HepG2 (cell line): Measurements from ENCODE around the gene VEGFA. TPM values are rescaled to one million over a fixed set of nuclear protein-coding genes. Genes with fewer than 3 reads are reported as not detected.

Experiments used
- ATF6 ChIP-seq: sonication (generic); formaldehyde crosslinking; conservative IDR thresholded peaks from 2 replicates; pipeline ENCODE4 v1.4.0; 2020; ENCODE audit warnings: missing genetic modification reagents
- KLF16 ChIP-seq, 2 experiments: sonication (generic) in 1 of 2; formaldehyde crosslinking in 1 of 2; IDR thresholded peaks; 2 replicates each; pipeline versions ENCODE4 v1.6.1 to v1.8.0; 2016 to 2023; ENCODE audit warnings: missing genetic modification reagents in 2 of 2, missing compliant biosample characterization in 1 of 2
- KLF9 ChIP-seq: IDR thresholded peaks from 2 replicates; pipeline ENCODE4 v1.6.1; 2016; ENCODE audit warnings: low read depth
- MAFF ChIP-seq: IDR thresholded peaks from 2 replicates; pipeline ENCODE4 v1.6.1; 2011; ENCODE audit warnings: low read depth, low read length, improper control_type of control experiment
- SIN3A ChIP-seq: IDR thresholded peaks from 2 replicates; pipeline ENCODE4 v1.6.1; 2011; ENCODE audit warnings: low read depth, mild to moderate bottlenecking, control low read depth, low read length, borderline replicate concordance
- SRSF4 ChIP-seq: fragments of 200-400 bp; formaldehyde crosslinking; IDR thresholded peaks from one replicate; pipeline ENCODE4 v1.6.1; 2018; ENCODE audit warnings: mild to moderate bottlenecking, low read depth, low read length, moderate library complexity; ENCODE audit not compliant: poor library complexity, severe bottlenecking
- XRCC5 ChIP-seq: fragments of 200-400 bp; formaldehyde crosslinking; optimal IDR thresholded peaks from 2 replicates; pipeline ENCODE3; 2017; ENCODE audit warnings: mild to moderate bottlenecking, low read length
- ZEB1 ChIP-seq: IDR thresholded peaks from 2 replicates; pipeline ENCODE4 v1.6.1; 2012; ENCODE audit warnings: mild to moderate bottlenecking, low read depth, inconsistent platforms; ENCODE audit not compliant: insufficient replicate concordance
- ZNF230 ChIP-seq: sonication (generic); formaldehyde crosslinking; IDR thresholded peaks from 2 replicates; pipeline ENCODE4 v1.4.0; 2020; ENCODE audit warnings: mild to moderate bottlenecking, missing genetic modification reagents
- ZNF570 ChIP-seq: sonication (generic); formaldehyde crosslinking; IDR thresholded peaks from 2 replicates; pipeline ENCODE4 v1.4.0; 2020; ENCODE audit warnings: mild to moderate bottlenecking, missing genetic modification reagents, borderline replicate concordance
- ZNF746 ChIP-seq: sonication (generic); formaldehyde crosslinking; IDR thresholded peaks from 2 replicates; pipeline ENCODE4 v1.8.0; 2022; ENCODE audit warnings: mild to moderate bottlenecking, missing genetic modification reagents
- ZNF788 ChIP-seq: sonication (generic); formaldehyde crosslinking; IDR thresholded peaks from 2 replicates; pipeline ENCODE4 v1.5.0; 2020; ENCODE audit warnings: mild to moderate bottlenecking, missing genetic modification reagents, borderline replicate concordance
- ZNF883 ChIP-seq: sonication (generic); formaldehyde crosslinking; IDR thresholded peaks from 2 replicates; pipeline ENCODE4 v1.5.1; 2020; ENCODE audit warnings: mild to moderate bottlenecking, missing genetic modification reagents; ENCODE audit errors: not compliant biosample characterization
- polyA plus RNA-seq, 8 experiments: library from polyadenylated mRNA; depleted of rRNA in 3 of 8; stranded (reverse) in 7 of 8; unstranded in 1 of 8; fragments of >200 nt; fragmentation: Illumina TruSeq in 4 of 8; extraction: Trizol in 4 of 8; gene quantifications; 2 replicates each; pipeline versions ENCODE4 v1.2.1 to v1.2.3, GENCODE V29; 2011 to 2016; ENCODE audit warnings: low read depth in 4 of 8, missing spikeins in 1 of 8, mixed read lengths in 1 of 8; ENCODE audit not compliant: insufficient read depth in 1 of 8
- total RNA-seq, 5 experiments: library from RNA; depleted of rRNA; stranded (reverse); fragments of >200 nt; fragmentation: Illumina TruSeq; extraction: Trizol; gene quantifications; 2 replicates each; pipeline ENCODE4 v1.2.3, GENCODE V29; 2016; ENCODE audit warnings: low read depth in 1 of 5
- TF ChIP-seq, protein P1 (sequence below): sonication (generic); formaldehyde crosslinking; IDR thresholded peaks from 2 replicates; pipeline ENCODE4 v1.4.0; 2020; ENCODE audit warnings: mild to moderate bottlenecking, missing genetic modification reagents
- TF ChIP-seq, protein P2 (sequence below): sonication (generic); formaldehyde crosslinking; IDR thresholded peaks from 2 replicates; pipeline ENCODE4 v1.4.0; 2020; ENCODE audit warnings: missing genetic modification reagents
- TF ChIP-seq, protein P3 (sequence below): IDR thresholded peaks from 2 replicates; pipeline ENCODE4 v1.6.1; 2016
- TF ChIP-seq, protein P4 (sequence below): sonication (generic); formaldehyde crosslinking; IDR thresholded peaks from 2 replicates; pipeline ENCODE4 v1.5.1; 2020; ENCODE audit warnings: mild to moderate bottlenecking, missing genetic modification reagents, moderate library complexity

Gene VEGFA
- total and polyA plus RNA-seq, 2 of the 13 experiments (the other 11 are each of a cell fraction or from before 2014, with no cell fraction given) = 68.1 to 629 TPM

- TF ChIP-seq, protein P1, sequence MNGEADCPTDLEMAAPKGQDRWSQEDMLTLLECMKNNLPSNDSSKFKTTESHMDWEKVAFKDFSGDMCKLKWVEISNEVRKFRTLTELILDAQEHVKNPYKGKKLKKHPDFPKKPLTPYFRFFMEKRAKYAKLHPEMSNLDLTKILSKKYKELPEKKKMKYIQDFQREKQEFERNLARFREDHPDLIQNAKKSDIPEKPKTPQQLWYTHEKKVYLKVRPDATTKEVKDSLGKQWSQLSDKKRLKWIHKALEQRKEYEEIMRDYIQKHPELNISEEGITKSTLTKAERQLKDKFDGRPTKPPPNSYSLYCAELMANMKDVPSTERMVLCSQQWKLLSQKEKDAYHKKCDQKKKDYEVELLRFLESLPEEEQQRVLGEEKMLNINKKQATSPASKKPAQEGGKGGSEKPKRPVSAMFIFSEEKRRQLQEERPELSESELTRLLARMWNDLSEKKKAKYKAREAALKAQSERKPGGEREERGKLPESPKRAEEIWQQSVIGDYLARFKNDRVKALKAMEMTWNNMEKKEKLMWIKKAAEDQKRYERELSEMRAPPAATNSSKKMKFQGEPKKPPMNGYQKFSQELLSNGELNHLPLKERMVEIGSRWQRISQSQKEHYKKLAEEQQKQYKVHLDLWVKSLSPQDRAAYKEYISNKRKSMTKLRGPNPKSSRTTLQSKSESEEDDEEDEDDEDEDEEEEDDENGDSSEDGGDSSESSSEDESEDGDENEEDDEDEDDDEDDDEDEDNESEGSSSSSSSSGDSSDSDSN (CRISPR knock-in tag) = peak; percentile 36; the same call in 1 of the 2 replicates
- TF ChIP-seq, protein P2, sequence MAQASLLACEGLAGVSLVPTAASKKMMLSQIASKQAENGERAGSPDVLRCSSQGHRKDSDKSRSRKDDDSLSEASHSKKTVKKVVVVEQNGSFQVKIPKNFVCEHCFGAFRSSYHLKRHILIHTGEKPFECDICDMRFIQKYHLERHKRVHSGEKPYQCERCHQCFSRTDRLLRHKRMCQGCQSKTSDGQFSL = peak; percentile 58; the same call in 1 of the 2 replicates
- 0 out of 4 replicates have a peak, but pooled peaks of 1 of the 2 experiments have one; percentile 33 for TF ChIP-seq KLF16 (CRISPR knock-in tag; IDR thresholded peaks at IDR 0.05)
- no peak for TF ChIP-seq ZNF570 (CRISPR knock-in tag)
- peak; percentile 81 for TF ChIP-seq XRCC5
- TF ChIP-seq, protein P3, sequence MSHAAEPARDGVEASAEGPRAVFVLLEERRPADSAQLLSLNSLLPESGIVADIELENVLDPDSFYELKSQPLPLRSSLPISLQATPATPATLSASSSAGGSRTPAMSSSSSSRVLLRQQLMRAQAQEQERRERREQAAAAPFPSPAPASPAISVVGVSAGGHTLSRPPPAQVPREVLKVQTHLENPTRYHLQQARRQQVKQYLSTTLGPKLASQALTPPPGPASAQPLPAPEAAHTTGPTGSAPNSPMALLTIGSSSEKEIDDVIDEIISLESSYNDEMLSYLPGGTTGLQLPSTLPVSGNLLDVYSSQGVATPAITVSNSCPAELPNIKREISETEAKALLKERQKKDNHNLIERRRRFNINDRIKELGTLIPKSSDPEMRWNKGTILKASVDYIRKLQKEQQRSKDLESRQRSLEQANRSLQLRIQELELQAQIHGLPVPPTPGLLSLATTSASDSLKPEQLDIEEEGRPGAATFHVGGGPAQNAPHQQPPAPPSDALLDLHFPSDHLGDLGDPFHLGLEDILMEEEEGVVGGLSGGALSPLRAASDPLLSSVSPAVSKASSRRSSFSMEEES (CRISPR knock-in tag) = no peak
- TF ChIP-seq ZNF883 (CRISPR knock-in tag) = peak; percentile 57
- TF ChIP-seq ZNF746 (CRISPR knock-in tag) = peak; percentile 56; the same call in 1 of the 2 replicates
- 0 out of 2 replicates have a peak, but pooled peaks have one; percentile 22 for TF ChIP-seq ZNF230 (CRISPR knock-in tag)
- TF ChIP-seq ZEB1 = peak; percentile 61
- TF ChIP-seq KLF9 (CRISPR knock-in tag) = peak; percentile 45; the same call in 1 of the 2 replicates
- TF ChIP-seq ZNF788 = peak; percentile 65; the same call in 1 of the 2 replicates
- TF ChIP-seq MAFF = peak; percentile 89
- TF ChIP-seq SIN3A = 0 out of 2 replicates have a peak, but pooled peaks have one; percentile 53
- TF ChIP-seq ATF6 (CRISPR knock-in tag) = 0 out of 2 replicates have a peak, but pooled peaks have one; percentile 50
- TF ChIP-seq, protein P4, sequence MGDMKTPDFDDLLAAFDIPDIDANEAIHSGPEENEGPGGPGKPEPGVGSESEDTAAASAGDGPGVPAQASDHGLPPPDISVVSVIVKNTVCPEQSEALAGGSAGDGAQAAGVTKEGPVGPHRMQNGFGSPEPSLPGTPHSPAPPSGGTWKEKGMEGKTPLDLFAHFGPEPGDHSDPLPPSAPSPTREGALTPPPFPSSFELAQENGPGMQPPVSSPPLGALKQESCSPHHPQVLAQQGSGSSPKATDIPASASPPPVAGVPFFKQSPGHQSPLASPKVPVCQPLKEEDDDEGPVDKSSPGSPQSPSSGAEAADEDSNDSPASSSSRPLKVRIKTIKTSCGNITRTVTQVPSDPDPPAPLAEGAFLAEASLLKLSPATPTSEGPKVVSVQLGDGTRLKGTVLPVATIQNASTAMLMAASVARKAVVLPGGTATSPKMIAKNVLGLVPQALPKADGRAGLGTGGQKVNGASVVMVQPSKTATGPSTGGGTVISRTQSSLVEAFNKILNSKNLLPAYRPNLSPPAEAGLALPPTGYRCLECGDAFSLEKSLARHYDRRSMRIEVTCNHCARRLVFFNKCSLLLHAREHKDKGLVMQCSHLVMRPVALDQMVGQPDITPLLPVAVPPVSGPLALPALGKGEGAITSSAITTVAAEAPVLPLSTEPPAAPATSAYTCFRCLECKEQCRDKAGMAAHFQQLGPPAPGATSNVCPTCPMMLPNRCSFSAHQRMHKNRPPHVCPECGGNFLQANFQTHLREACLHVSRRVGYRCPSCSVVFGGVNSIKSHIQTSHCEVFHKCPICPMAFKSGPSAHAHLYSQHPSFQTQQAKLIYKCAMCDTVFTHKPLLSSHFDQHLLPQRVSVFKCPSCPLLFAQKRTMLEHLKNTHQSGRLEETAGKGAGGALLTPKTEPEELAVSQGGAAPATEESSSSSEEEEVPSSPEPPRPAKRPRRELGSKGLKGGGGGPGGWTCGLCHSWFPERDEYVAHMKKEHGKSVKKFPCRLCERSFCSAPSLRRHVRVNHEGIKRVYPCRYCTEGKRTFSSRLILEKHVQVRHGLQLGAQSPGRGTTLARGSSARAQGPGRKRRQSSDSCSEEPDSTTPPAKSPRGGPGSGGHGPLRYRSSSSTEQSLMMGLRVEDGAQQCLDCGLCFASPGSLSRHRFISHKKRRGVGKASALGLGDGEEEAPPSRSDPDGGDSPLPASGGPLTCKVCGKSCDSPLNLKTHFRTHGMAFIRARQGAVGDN (CRISPR knock-in tag) = peak; percentile 73
- no peak for TF ChIP-seq SRSF4
These were observed 54.1 kb downstream of the VEGFA start (continued) for GRCh38 chr6:43823879-43824702.
